DND-41 (cell line): Measurements from ENCODE around the gene KCNIP1.
"Not testable (repeated sequence)": the region's sequence is repeated elsewhere in the genome, so short reads cannot be mapped to it uniquely, and the experiment has no call there.

ENCODE experiments used
- ATAC-seq: fragments of 200-7000 bp; cut with Tn5 transposase; 3 replicates; pipeline ENCODE4 v1.9.1; 2021; ENCODE audit warnings: low read depth; ENCODE audit not compliant: insufficient read depth
- DNase-seq: peaks from one replicate; pipeline ENCODE4 v3.0.0-alpha.2; 2020
- H2AFZ ChIP-seq: 2 replicates; pipeline ENCODE4 v1.6.0; 2012; ENCODE audit warnings: low read depth, low read length
- H3K27ac ChIP-seq: 2 replicates; pipeline ENCODE4 v1.5.1; 2012; ENCODE audit warnings: low read length, inconsistent platforms
- H3K27me3 ChIP-seq: fragments of 200-600 bp; sonication (generic); 2 replicates; pipeline ENCODE4 v1.6.0; 2012; ENCODE audit warnings: low read length, mild to moderate bottlenecking, inconsistent platforms; ENCODE audit not compliant: insufficient read depth, poor library complexity
- H3K36me3 ChIP-seq: 2 replicates; pipeline ENCODE4 v1.5.1; 2012; ENCODE audit warnings: low read length, inconsistent platforms; ENCODE audit not compliant: insufficient read depth
- H3K4me1 ChIP-seq: 2 replicates; pipeline ENCODE4 v1.5.1; 2012; ENCODE audit warnings: mild to moderate bottlenecking, low read length; ENCODE audit not compliant: insufficient read depth
- H3K4me2 ChIP-seq: 2 replicates; pipeline ENCODE4 v1.6.0; 2012; ENCODE audit warnings: mild to moderate bottlenecking, moderate library complexity, low read length, inconsistent platforms; ENCODE audit not compliant: insufficient read depth
- H3K4me3 ChIP-seq, 2 experiments: fragments of 200-600 bp in 1 of 2; shearing (Covaris generic) in 1 of 2; 2 replicates each; pipeline ENCODE4 v1.5.1; 2012 to 2016; ENCODE audit warnings: inconsistent platforms in 2 of 2, low read length in 2 of 2, mild to moderate bottlenecking in 2 of 2, low read depth in 1 of 2, moderate library complexity in 1 of 2
- H3K79me2 ChIP-seq: 2 replicates; pipeline ENCODE4 v1.6.0; 2012; ENCODE audit warnings: low read length, inconsistent platforms; ENCODE audit not compliant: insufficient read depth
- H3K9ac ChIP-seq: 2 replicates; pipeline ENCODE4 v1.6.0; 2012; ENCODE audit warnings: low read depth, mild to moderate bottlenecking, inconsistent platforms, low read length, moderate library complexity
- H3K9me3 ChIP-seq: 2 replicates; pipeline ENCODE4 v1.5.1; 2012; ENCODE audit warnings: low read length, moderate library complexity, mild to moderate bottlenecking, inconsistent platforms; ENCODE audit not compliant: insufficient read depth, severe bottlenecking
- H4K20me1 ChIP-seq: 2 replicates; pipeline ENCODE4 v1.6.0; 2012; ENCODE audit warnings: low read length; ENCODE audit not compliant: insufficient read depth
- CTCF ChIP-seq: IDR thresholded peaks from 2 replicates; pipeline ENCODE4 v1.5.1; 2012; ENCODE audit warnings: borderline replicate concordance, low read length, moderate library complexity, mild to moderate bottlenecking; ENCODE audit not compliant: poor library complexity, severe bottlenecking; ENCODE audit errors: extremely low read depth
- EZH2 ChIP-seq: IDR thresholded peaks from 3 replicates; pipeline ENCODE4 v1.6.1; 2012; ENCODE audit warnings: borderline replicate concordance, low read depth, mild to moderate bottlenecking, moderate library complexity, low read length, inconsistent platforms; ENCODE audit not compliant: severe bottlenecking

Gene KCNIP1

GRCh38 chr5:170546282-170546681 lies 42.5 kb downstream of the KCNIP1 start:
- TF ChIP-seq CTCF (no peak), EZH2 (no peak)

GRCh38 chr5:170550382-170550781 lies 46.6 kb downstream of the KCNIP1 start:
- H3K27me3 ChIP-seq, H3K27ac ChIP-seq, H3K36me3 ChIP-seq, H3K4me3 ChIP-seq, ATAC-seq, DNase-seq, H3K79me2 ChIP-seq, H4K20me1 ChIP-seq, H2AFZ ChIP-seq, H3K4me1 ChIP-seq, H3K9ac ChIP-seq, H3K9me3 ChIP-seq, H3K4me2 ChIP-seq: not testable (repeated sequence)

More at GRCh38 chr5:170546282-170546681, 42.5 kb downstream of the KCNIP1 start:
- H3K9ac ChIP-seq = no peak overlapping the region
- no peaks in the 10 kb centered on the region for H3K36me3 ChIP-seq
- no peaks in the 10 kb centered on the region for H4K20me1 ChIP-seq
- H3K4me2 ChIP-seq = no peak overlapping the region
- H3K9me3 ChIP-seq = no peaks in the 10 kb centered on the region
- no peak overlapping the region for H3K27ac ChIP-seq
- no peak overlapping the region for H2AFZ ChIP-seq
- DNase-seq = no peak
- no peak for ATAC-seq
- no peak overlapping the region for H3K4me3 ChIP-seq
- no peaks in the 10 kb centered on the region for H3K4me1 ChIP-seq
- no peaks in the 10 kb centered on the region for H3K79me2 ChIP-seq
- H3K27me3 ChIP-seq = peaks cover 3% of the 10 kb centered on the region

- H3K27me3 ChIP-seq = peaks cover under 1% of the 10 kb centered on the region
- H3K9me3 ChIP-seq = no peaks in the 10 kb centered on the region
- H2AFZ ChIP-seq = no peak overlapping the region
- H3K4me3 ChIP-seq = no peak overlapping the region
- no peaks in the 10 kb centered on the region for H3K36me3 ChIP-seq
- DNase-seq (no peak), ATAC-seq (no peak)
- no peak overlapping the region for H3K4me2 ChIP-seq
- no peaks in the 10 kb centered on the region for H4K20me1 ChIP-seq
- TF ChIP-seq EZH2 (no peak), CTCF (no peak)
- H3K79me2 ChIP-seq = no peaks in the 10 kb centered on the region
- no peaks in the 10 kb centered on the region for H3K4me1 ChIP-seq
- no peak overlapping the region for H3K9ac ChIP-seq
- no peak overlapping the region for H3K27ac ChIP-seq
Measured at GRCh38 chr5:170551076-170551475, 47.3 kb downstream of the KCNIP1 start.

GRCh38 chr5:170551622-170552021 lies 47.8 kb downstream of the KCNIP1 start:
- DNase-seq (no peak), ATAC-seq (no peak)
- no peaks in the 10 kb centered on the region for H4K20me1 ChIP-seq
- no peaks in the 10 kb centered on the region for H3K4me1 ChIP-seq
- no peak overlapping the region for H2AFZ ChIP-seq
- H3K79me2 ChIP-seq = no peaks in the 10 kb centered on the region
- H3K9me3 ChIP-seq = no peaks in the 10 kb centered on the region
- peaks cover 4% of the 10 kb centered on the region for H3K27me3 ChIP-seq
- H3K4me3 ChIP-seq = no peak overlapping the region
- TF ChIP-seq CTCF = no peak
- no peak for TF ChIP-seq EZH2
- H3K4me2 ChIP-seq = no peak overlapping the region
- H3K36me3 ChIP-seq = no peaks in the 10 kb centered on the region
- no peak overlapping the region for H3K9ac ChIP-seq
- no peak overlapping the region for H3K27ac ChIP-seq
